Pancreas (tissue), 10 donors: Measurements from ENCODE around the gene MPRIP. TPM values are rescaled to one million over a fixed set of nuclear protein-coding genes. Genes with fewer than 3 reads are reported as not detected.
A peak's percentile ranks its signal among the peaks of the same experiment; 100 is the strongest.

Source experiments
- ATAC-seq, 4 donors: fragments of 200-7000 bp; cut with Tn5 transposase; one replicate each; pipeline versions ENCODE4 v1.8.0 to v1.9.1; 2020; ENCODE audit warnings: mild to moderate bottlenecking in 4 of 4, moderate library complexity in 4 of 4
- DNase-seq, 6 donors: peaks; one replicate each; pipeline ENCODE4 v3.0.0-alpha.2; 2020
- FAIRE-seq: peaks from 2 replicates; lab custom pipeline; 2012; peaks lifted over from hg19 to GRCh38; lab: Jason Lieb, UNC
- H3K27ac ChIP-seq, 4 donors: fragments of 200-600 bp; sonication (generic); 1 replicate in 3 of 4; 2 replicates in 1 of 4; pipeline versions ENCODE4 v1.5.0 to v1.8.0; 2020
- H3K27me3 ChIP-seq, 4 donors: fragments of 200-600 bp; one replicate each; pipeline ENCODE4 v1.8.0; 2021
- H3K36me3 ChIP-seq, 3 donors: fragments of 200-600 bp; sonication (generic) in 1 of 3; one replicate each; pipeline versions ENCODE4 v1.5.0 to v1.8.0; 2020 to 2021
- H3K4me1 ChIP-seq, 3 donors: fragments of 200-600 bp; one replicate each; pipeline ENCODE4 v1.8.0; 2021
- H3K4me3 ChIP-seq, 4 donors: fragments of 200-600 bp; sonication (generic) in 2 of 4; one replicate each; pipeline versions ENCODE4 v1.5.0 to v1.8.0; 2020 to 2021
- H3K9me3 ChIP-seq, 4 donors: fragments of 200-600 bp; one replicate each; pipeline ENCODE4 v1.8.0; 2021
- WGBS, 2 donors: extraction: QIAGEN DNeasy Blood & Tissue Kit; methylation state at CpG; one replicate each; pipeline ENCODE4 v1.1.7; 2013; 5-methylcytosine and 5-hydroxymethylcytosine counted together
- intact Hi-C, 3 donors: fragments of 100-400 bp; cut with DNase I; formaldehyde crosslinking; loops; one replicate each; pipeline versions ENCODE4 v1.11.1 to v1.14.2; 2022
- polyA plus RNA-seq, 2 donors: library from polyadenylated mRNA; stranded (reverse); fragments of 200-250 nt; gene quantifications; one replicate each; pipeline ENCODE4 v1.2.3, GENCODE V29; 2013
- total RNA-seq, 6 donors: library from RNA; stranded (reverse); fragmentation: NEBNext Ultra II Directional in 4 of 6; extraction: Animal tissue kit (Norgen Biotek cat#: 25700) in 4 of 6; gene quantifications; one replicate each; pipeline versions ENCODE4 v1.2.1 to v1.2.4, GENCODE V29; 2021 to 2023
- TF ChIP-seq, protein P1 (sequence below), 4 donors: fragments of 200-600 bp; sonication (generic) in 3 of 4; IDR thresholded peaks; one replicate each; pipeline versions ENCODE4 v1.5.0 to v1.8.0; 2021; ENCODE audit warnings: antibody characterized with exemption in 4 of 4
- donor health status: healthy with polysubstance abuse.
- donor health status: DM: no; HTN: no; CAD: no; lungs with moderate emphysema.
- donor health status: DM: no; HTN: no; CAD: no.
- donor health status: control.
- donor health status: control.
- donor health status: Bipolar disorder and iron deficiency.
- donor health status: DM: yes; HTN: yes; CAD: no.
- donor health status: DM: no; HTN: no; CAD: no.
- donor health status: DM: no; HTN: no; CAD: no.
- donor health status: DM: yes; HTN: yes; CAD: no.

The MPRIP gene
- total and polyA plus RNA-seq, 8 donors: 91.8 to 242 (median 107) TPM

DNA sequence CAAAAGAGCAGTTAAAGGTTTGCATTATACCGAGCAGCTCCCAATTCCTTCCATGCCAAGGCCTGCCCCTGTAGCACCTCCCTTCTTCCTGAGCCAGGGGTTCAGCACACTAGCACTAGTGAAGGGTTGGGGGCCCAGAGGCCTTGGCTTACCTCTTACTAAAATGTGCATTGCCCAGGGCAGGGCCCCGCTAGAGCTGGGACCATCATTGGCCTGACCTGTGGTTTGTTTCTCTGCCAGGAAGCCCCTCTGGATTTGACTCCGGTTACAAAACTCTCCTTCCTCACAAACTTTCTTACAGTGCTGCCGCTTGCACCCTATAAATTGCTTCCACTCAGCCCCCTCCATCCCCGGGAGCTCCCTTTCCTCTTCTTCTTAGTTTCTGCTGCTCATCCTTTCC is 33.8 kb downstream of the MPRIP start:
- TF ChIP-seq, protein P1, sequence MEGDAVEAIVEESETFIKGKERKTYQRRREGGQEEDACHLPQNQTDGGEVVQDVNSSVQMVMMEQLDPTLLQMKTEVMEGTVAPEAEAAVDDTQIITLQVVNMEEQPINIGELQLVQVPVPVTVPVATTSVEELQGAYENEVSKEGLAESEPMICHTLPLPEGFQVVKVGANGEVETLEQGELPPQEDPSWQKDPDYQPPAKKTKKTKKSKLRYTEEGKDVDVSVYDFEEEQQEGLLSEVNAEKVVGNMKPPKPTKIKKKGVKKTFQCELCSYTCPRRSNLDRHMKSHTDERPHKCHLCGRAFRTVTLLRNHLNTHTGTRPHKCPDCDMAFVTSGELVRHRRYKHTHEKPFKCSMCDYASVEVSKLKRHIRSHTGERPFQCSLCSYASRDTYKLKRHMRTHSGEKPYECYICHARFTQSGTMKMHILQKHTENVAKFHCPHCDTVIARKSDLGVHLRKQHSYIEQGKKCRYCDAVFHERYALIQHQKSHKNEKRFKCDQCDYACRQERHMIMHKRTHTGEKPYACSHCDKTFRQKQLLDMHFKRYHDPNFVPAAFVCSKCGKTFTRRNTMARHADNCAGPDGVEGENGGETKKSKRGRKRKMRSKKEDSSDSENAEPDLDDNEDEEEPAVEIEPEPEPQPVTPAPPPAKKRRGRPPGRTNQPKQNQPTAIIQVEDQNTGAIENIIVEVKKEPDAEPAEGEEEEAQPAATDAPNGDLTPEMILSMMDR (IDR thresholded peaks at IDR 0.05): no peak
- H3K4me1 ChIP-seq: peaks cover 16 to 33% (median 27%) of the 10 kb centered on the region in 3 donors
- FAIRE-seq (no peak), ATAC-seq (no peak), DNase-seq (peak in 3 of 6 donors; percentile 10 to 30 (median 17))
- no peak overlapping the region for H3K4me3 ChIP-seq
- H3K27me3 ChIP-seq: no peaks in the 10 kb centered on the region
- WGBS, 2 donors: 92% methylated on average over 5 of the region's 5 CpGs
- H3K9me3 ChIP-seq: no peaks in the 10 kb centered on the region
- peaks cover 0 to 11% (median 0%) of the 10 kb centered on the region in 3 donors for H3K36me3 ChIP-seq
- no peak overlapping the region for H3K27ac ChIP-seq
- intact Hi-C loops: loop anchor here in 1 of 3 donors (10.0 kb wide), 1 partner anchor 61 kb away; no protein-coding TSS in a partner anchor

DNA sequence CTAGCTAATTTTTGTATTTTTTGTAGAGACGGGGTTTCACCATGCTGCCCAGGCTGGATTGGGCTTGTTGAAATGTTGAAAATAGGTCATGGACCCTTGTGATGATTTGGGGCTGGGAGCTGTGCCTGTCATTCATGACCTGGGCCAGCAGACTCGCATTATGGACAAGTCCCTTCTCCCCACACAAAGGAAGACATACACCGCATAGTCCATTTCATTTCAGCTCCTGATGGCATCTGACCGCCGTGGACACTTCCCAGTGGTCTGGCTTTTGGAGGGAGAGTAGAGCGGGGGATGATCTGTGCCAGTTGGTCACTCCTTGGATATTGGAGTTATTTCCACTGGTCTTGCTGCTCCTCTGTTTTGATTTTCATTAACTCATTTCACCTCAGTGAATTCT is 34.8 kb downstream of the MPRIP start:
- TF ChIP-seq, protein P1 (IDR thresholded peaks at IDR 0.05): no peak
- no peaks in the 10 kb centered on the region for H3K27me3 ChIP-seq
- H3K36me3 ChIP-seq: peaks cover 0 to 11% (median 0%) of the 10 kb centered on the region in 3 donors
- 98 to 99% methylated on average over 6 of the region's 6 CpGs for WGBS, 2 donors
- H3K9me3 ChIP-seq: no peaks in the 10 kb centered on the region
- ATAC-seq (no peak), DNase-seq (peak in 3 of 6 donors; percentile 2 to 22 (median 9)), FAIRE-seq (no peak)
- H3K4me1 ChIP-seq: peaks cover 16 to 33% (median 27%) of the 10 kb centered on the region in 3 donors
- intact Hi-C loops: loop anchor here in 1 of 3 donors (10.0 kb wide), 1 partner anchor 62 kb away; no protein-coding TSS in a partner anchor
- H3K4me3 ChIP-seq: no peak overlapping the region
- H3K27ac ChIP-seq: no peak overlapping the region

- Histone ChIP-seq H3K36me3 (peaks cover 0 to 11% (median 5%) of the 10 kb centered on the region in 3 donors), H3K27ac (peak overlapping the region; percentile 24 to 66 (median 45)), H3K4me3 (no peak overlapping the region), H3K9me3 (no peaks in the 10 kb centered on the region), H3K27me3 (no peaks in the 10 kb centered on the region), H3K4me1 (peaks cover 16 to 33% (median 27%) of the 10 kb centered on the region in 3 donors)
- TF ChIP-seq, protein P1 (IDR thresholded peaks at IDR 0.05): no peak
- peak; percentile 87 to 93 (median 90) for ATAC-seq
- DNase-seq: peak; percentile 66 to 73 (median 69)
- WGBS, 2 donors: 57 to 62% methylated on average over 15 of the region's 15 CpGs
- no peak for FAIRE-seq
- intact Hi-C loops: loop anchor here in 1 of 3 donors (10.0 kb wide), 1 partner anchor 63 kb away; no protein-coding TSS in a partner anchor
Observed at GRCh38 chr17:17077861-17078732, 35.8 kb downstream of the MPRIP start.

- intact Hi-C loops: loop anchor here in 1 of 3 donors (10.0 kb wide), 1 partner anchor 64 kb away; no protein-coding TSS in a partner anchor
- peaks cover 0 to 11% (median 5%) of the 10 kb centered on the region in 3 donors for H3K36me3 ChIP-seq
- no peak overlapping the region for H3K4me3 ChIP-seq
- ATAC-seq: no peak
- peak overlapping the region; percentile 24 to 66 (median 45) for H3K27ac ChIP-seq
- TF ChIP-seq, protein P1 (IDR thresholded peaks at IDR 0.05): no peak
- no peaks in the 10 kb centered on the region for H3K9me3 ChIP-seq
- WGBS, 2 donors: 64 to 73% methylated on average over 7 of the region's 7 CpGs
- FAIRE-seq: no peak
- peak in 3 of 6 donors; percentile 9 to 16 (median 14) for DNase-seq
- no peaks in the 10 kb centered on the region for H3K27me3 ChIP-seq
- peaks cover 16 to 33% (median 27%) of the 10 kb centered on the region in 3 donors for H3K4me1 ChIP-seq
Observed at GRCh38 chr17:17078832-17079231, 36.6 kb downstream of the MPRIP start.
